ENCODE measurements around the gene PFKP.

PFKP gene

DNA sequence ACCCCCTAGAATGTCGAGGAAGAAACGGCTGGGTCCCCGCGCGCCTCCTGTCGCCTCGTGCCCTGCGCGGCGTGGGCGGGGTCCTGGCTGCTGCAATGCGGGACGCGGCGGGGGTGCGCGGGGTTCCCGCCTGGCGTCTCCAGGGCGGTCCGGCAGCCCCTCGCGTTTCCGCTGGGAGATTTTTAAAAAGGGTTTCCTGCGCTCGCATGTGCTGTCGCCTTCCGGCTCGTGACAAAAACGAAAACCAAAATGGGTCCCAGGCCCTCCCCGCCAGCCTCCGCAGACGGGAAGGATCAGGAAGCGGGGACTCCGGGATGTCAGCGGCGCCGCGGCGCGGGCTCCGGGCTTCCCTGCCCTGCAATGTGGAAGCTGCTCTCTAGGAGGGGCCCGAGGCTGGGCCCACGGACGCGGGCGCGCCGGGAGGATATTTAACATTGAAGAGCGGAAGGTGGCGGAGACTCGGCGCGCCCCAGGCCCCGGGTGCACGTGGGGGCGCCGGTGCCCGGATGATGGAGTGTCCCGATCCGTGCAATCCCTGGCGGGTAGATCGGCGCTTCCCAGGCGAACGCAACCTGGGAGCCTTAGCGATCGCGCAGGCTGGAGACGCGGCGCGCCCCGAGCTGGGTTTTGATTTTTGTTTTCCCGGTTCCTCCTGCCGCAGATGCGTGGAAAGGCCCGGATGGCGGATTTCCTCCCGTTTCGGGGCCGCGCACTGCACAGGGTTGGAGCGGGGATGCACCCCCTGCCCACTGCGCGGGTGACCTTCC, 1.0 kb downstream of the PFKP start:
- in situ Hi-C loops (cut with MboI; ENCODE audit: low sequenced_read_pairs): no loop called here

DNA sequence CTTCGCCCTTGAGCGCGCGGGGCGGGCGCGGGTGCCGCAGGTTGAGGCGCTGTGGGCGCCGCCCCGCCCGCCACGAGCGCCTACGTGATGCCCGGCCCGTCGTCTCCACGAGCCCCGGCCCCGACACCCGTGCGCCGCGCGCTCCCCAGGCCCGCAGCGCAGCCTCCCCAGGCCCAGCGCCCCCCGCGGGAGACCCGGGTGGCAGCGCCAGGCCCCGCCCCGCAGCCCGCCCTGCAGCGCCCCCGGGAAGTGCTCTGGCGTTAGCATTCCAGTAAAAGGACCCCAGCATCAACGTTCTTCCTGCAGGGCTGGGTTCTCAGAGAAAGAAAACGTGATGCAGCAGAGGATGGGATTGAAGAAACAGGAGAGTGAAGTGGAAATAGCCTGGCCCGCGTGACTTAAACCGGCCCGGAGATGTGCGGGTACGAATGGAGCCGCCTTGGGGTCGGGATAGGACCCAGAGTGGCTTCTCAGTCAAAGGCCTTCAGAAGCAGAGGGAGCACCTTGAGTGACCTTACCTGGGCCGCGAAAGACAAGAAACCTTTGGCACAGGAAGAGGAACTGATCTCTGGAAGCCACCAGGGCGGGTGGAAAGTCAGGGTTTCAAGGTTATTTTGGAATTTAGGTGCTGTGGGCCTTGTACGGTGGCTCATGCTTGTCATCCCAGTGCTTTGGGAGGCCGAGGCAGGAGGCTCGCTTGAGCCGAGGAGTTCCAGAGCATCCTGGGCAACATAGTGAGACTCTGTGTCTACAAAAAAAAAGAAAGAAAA, 1.8 kb downstream of the PFKP start:
- in situ Hi-C loops (cut with MboI; ENCODE audit: low sequenced_read_pairs): no loop called here

DNA sequence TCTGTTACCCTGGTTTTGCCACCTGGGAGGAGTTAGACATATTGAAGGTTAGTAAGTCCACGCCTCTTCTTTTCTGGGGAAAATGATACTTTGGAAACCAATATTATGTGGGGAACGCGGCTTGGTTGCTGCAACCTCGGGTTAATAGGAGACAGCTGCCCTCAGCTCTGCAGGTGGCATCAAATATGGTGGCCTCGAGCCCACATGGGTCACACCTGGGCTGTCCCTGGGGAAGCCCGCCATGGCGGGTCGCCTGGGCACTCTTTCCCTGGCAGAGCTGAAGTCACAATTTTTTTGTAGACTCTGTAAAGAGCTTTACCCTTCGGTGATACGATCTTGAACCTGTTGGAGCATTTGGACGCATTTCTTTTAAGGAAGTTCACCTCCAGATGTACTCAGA, 2.5 kb downstream of the PFKP start:
- in situ Hi-C loops (cut with MboI; ENCODE audit: low sequenced_read_pairs): no loop called here

DNA sequence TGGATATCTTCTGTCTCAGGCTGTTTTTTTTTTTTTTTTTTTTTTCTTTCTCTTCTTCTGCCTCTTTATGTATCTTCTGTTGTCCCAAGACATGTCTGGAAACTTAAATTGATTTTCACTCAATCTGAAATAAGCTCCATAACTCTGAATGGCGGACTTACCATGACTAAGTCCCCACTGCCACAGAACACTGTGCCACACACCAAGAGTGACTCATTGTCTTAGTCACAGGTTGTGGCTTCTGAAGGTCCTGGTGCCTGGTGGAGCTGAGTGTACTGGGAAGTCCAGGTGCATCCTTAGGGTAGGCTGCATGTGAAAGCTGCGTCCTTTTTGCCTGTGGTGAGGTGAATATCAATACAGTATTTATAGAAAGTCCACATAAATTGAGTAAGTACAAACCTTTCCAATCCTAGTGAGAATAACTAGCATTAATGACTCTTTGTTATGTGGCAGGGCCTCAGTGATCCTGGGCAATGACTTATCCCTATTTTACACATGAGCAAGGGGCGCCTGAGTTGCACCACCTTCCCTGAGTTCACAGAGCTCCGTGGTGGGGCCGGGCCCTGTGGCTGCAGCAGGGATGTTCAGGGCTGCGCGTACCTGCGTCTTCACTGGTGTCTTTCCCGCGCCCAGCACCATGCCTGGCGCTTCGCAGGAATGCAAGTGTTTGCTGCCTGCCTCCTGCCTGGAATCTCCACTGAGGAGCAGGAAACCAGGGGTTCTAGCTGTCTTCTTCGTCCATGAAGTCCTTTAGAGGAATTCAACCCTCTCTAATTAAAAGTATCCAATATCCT, 4.3 kb downstream of the PFKP start:
- in situ Hi-C loops (cut with MboI; ENCODE audit: low sequenced_read_pairs): no loop called here

DNA sequence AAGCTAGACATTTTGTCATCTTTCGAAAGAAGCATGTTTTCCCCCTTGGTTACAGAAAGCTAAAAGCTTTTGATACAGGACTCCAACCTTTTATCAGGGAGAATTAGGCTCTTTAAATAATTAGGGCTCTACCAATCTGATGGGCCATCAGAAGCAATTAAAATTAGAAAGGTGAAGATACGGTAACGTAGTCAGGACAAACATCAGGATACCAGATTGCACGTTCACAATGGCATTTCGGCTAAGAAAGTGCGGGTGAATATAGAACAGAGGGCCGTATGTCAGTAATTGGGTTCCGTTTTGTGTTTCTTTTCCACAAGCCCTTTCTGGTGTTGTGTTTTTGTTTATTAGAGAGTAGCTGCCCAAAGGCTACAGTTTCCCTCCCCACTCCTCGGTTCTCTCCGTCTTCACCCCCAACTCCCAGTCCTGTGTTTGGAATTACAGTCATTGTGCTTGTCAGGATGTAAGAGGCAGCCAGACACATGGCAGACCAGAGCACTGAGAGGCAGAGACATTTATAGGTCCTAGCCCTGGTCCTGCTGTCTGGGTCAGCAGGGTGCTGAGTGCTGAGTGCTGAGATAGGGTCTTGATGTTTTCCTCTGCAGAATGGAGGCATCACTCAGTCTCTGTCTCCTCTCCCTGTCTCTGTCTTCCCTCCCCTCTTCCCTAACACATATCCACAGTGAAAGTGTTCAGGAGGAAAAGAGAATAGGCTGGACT, 5.5 kb downstream of the PFKP start:
- in situ Hi-C loops (cut with MboI; ENCODE audit: low sequenced_read_pairs): no loop called here

DNA sequence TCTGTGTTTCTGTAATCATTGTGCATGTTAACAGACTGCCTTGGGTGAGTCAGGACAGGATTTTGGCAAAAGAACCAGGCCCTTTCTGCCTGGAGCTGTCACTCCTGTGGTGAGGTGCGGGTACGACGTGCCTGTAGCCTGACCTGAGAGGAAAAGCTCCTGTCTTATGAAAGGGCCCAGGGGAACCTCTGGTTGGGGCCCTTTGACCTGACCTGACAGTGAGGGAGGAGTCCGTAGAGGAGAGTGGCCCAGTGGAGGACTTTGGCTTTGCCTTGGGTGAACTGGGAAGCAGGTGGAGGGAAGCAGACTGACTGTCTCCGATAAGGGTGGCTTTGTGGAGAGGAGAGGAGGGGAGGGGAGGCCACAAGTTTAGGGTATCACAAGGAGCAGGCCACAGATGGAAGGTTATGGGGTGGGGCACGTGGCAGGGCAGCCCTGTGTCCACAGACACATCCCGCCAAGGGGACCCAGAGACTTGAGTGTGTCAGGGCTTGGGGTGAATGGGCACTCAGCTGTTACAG, 6.9 kb downstream of the PFKP start:
- in situ Hi-C loops (cut with MboI; ENCODE audit: low sequenced_read_pairs): no loop called here

DNA sequence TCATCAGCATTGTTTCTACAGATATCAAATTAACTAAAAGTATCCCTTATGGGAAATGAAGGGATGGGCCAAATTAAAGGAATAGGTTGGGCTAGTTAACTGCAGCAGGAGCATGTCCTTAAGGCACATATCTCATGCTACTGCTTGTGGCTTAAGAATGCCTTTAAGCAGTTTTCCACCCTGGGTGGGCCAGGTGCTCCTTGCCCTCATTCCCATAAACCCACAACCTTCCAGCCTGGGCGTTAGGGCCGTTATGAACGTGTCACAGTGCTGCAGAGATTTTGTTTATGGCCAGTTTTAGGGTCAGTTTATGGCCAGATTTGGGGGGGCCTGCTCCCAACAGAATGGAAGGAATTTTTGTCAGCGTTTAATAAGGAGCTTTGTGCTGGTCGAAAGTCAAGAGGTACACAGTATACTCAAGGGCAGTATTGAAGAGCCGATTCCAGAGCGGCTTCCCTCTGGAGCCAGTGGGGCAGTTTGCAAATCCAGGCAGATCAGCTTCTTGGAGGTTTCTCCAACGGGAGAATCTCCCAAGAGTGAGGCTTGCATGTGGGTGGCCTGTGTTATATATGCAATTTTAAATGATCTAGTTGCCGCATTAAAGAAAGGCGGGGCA, 7.7 kb downstream of the PFKP start:
- in situ Hi-C loops (cut with MboI; ENCODE audit: low sequenced_read_pairs): no loop called here

DNA sequence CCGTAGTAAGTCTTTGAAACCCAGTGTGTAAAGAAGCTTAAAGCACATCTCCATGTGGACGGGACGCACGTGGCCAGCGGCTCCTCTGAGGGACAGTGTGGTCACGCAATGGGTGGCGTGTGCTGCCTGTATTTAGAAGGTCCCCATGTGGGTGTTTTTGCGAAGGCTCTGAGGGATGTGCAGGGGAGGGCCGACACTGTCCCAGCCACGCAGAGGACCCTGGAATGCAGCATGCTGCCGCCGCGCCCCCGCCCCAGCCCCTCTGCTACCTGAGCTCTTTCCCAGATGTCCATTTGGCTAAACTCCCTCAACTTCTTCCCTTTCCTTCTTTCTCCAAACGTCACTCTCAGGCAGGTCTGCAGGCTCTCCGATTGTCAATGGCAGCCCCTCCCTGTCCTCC, 8.8 kb downstream of the PFKP start:
- in situ Hi-C loops (cut with MboI; ENCODE audit: low sequenced_read_pairs): no loop called here

DNA sequence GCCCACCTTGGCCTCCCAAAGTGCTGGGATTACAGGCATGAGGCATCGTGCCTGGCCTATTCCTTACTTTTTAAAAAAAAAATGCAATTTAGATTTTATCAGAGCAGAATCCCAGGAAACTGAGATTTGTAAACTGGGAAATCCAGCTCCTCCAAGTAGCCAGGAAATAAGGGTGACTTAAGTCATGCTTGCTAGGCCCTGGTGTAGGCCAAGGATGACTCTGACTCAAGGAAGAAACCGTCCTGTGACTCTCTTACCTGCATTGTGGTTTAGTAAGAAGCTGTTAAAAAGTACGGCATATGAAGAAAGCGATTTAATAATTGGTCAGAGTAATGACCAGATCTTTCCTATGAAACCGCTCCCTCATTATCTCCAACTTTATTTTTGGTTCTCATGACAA, 10.2 kb downstream of the PFKP start:
- in situ Hi-C loops (cut with MboI; ENCODE audit: low sequenced_read_pairs): no loop called here

DNA sequence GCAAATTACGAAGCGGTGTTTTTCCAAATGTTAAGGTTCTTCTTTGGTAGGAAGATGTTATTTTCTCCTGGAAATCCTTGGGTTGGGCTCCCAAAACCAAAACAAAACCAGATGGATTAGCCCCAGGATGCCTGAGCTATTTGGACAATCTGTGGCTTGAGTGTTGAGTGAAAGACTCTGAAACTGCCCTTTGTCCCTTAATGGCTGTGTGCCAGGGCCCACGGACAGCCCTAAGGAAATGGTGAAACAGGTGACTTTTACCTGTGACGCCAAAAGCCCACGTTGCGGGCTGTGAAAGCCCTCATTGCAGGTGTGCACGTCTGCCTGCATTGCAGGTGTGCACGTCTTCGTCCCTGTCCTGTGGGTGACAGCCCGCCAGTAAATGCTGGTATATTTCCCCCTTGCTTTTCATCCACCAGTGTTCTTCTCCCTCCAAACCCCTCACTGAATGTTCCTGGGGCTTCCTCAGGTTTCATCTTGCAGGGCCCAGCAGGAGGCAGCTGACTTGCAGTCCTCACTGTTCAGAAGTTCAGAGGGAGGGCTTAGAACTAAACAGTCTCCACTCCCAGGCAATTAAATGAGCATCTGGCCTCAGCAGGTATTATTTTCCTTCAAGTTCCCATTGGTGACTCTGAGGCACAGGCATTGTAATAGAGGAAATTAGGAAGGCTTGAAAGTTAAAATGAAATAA, 10.7 kb downstream of the PFKP start:
- in situ Hi-C loops (cut with MboI; ENCODE audit: low sequenced_read_pairs): no loop called here

DNA sequence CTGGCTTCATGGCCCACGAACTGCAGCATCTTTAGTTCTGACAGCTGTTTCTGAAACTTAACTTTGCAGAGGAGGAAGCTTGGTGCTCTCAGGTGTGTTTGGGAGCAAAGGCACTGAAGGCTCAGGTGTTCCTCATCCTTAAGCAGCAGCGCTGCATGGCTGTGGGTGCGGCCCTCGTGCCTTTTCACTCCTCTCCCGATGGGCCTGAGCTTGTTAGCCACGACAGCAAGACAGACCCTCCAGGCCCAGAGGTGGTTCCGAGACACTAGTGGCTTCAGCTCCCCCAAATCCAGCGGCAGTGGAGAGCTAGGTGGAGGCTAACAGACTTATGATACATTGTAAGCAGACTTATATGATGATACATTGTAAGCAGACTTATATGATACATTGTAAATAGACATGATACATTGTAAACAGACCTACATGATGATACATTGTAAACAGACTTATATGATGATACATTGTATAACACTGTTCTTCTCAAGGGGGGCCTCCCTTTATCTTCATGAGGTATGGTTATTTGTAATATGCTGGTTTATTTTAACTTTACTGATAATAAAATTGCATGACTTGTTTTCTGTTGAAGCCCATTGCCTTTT, 14.1 kb downstream of the PFKP start:
- in situ Hi-C loops (cut with MboI; ENCODE audit: low sequenced_read_pairs): no loop called here

DNA sequence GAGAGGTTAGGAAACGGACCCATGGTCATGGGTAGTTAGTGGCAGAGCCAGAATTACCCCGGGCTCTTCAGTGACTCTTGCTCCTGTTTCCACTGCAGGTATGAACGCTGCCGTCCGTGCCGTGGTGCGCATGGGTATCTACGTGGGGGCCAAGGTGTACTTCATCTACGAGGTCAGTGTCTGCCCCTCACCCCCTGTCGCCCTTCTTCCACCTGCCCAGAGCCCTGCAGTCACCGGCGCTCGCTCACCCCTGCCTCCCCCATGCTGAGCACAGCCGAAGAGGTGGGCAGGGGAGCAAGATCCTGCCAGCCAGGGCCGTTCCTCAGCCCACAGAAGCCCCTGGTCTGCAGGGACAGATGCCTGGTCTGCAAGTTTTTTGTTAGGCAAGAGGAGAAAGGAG, 14.9 kb downstream of the PFKP start:
- in situ Hi-C loops (cut with MboI; ENCODE audit: low sequenced_read_pairs): no loop called here

DNA sequence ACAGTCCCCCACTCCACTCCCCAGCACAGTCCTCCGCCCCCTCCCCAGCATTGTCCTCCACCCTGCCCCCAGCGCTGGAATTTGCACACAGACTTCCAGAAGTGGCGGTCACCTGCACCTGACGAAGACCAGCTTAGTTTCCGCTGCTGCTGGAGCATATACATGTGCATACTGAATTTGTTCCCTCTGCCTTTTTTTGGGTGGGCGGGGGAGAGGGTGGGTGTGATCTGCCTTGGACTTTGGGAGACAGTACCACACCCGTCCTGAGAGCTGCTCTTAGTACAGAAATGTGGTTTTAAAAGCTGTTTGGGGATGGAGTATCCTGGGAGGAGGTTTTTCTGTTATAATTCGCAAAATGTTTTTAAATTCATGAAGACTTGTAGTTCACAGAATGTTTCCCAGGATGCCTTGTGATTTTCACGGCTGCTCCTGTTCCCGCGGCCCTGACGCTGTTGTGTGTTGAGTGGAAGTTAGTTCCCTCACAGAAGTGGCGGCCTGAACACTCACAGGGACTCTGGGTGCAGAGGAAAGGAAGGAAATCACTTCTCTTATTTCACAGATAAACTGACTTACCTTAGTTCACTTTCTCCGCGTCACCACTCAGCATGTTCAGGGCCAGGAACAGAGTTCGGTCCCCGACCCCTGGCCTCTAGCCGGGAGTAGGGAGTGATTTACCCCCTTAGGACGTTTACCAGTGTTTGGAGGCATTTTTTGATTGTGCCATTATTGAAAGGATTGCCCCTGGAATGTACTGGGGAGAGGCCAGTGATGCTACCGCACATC, 18.6 kb downstream of the PFKP start:
- in situ Hi-C loops (cut with MboI; ENCODE audit: low sequenced_read_pairs): no loop called here

DNA sequence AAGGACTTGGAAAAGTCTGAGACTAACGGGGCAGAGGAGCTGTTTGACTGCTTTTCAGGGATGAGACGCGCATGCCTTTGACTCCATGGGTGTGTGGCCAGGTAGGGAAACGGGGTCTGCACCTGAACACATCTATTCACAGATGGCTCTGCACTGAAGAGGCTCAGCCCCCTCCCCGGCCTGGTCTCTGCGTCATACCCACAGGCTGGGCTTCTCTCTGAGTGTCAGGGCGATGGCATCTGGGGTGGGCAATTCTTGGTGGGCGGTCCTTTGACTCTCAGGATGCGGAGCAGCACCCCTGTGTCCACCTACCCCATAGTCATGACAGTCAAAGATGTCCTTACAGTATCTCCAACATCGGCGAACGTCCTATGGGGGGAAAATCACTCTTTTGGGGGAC, 23.0 kb downstream of the PFKP start:
- in situ Hi-C loops (cut with MboI; ENCODE audit: low sequenced_read_pairs): no loop called here

DNA sequence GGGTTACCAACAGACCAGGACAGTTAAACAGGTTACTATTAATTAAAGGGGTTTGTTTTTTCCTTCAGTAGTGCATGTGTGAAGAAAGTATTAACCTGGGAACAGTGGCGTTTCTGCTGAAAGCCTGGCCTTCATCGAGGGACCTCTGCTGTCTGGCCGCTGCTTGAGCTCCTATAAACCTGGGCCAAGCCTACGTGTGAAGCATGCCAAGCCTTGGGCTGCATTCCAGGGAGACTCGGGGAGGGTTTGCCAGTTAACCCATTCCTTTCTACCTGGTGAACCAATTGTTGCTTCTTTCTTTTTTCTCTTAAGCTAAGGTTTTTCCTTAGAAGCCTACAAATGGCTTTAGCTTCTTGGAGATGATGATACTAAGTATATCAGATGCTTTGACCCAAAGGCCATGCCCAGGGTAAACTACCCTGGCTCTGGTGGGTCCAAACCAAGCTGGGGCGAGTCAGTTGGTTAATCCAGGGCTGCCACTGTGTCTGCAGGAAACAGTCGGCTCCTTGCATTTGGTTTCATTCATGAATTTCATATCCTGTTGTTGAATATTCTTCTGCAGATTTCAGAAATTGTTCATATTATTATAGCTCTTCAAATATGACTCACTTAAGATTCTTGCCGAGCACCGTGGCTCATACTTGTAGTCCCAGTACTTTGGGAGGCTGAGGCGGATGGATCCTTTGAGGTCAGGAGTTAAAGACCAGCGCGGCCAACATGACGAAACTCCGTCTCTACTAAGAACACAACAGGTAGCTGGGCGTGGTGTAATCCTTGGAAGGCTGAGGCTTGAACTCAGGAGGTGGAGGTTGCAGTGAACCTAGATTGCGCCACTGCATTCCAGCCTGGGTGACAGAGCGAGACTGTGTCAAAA, 23.8 kb downstream of the PFKP start:
- in situ Hi-C loops (cut with MboI; ENCODE audit: low sequenced_read_pairs): no loop called here

DNA sequence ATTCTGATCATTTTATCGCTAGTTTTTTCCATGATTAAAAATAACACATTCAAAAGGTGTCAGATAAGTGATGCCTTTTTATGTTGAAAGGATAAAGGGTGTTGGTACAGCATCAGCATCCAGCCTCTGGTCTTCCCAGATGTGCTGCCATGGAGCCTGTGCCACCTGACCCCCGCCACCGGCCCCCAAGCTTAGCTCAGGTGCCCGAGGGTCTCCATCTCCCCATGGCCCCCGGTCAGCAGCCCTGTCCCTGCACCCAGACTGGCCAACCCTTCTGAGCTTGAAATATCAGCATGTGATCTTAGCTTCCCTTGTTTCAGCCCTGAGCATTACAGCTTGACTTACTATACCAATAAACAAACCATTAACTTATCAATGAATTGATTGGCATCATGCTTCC, 24.6 kb downstream of the PFKP start:
- in situ Hi-C loops (cut with MboI; ENCODE audit: low sequenced_read_pairs): no loop called here

DNA sequence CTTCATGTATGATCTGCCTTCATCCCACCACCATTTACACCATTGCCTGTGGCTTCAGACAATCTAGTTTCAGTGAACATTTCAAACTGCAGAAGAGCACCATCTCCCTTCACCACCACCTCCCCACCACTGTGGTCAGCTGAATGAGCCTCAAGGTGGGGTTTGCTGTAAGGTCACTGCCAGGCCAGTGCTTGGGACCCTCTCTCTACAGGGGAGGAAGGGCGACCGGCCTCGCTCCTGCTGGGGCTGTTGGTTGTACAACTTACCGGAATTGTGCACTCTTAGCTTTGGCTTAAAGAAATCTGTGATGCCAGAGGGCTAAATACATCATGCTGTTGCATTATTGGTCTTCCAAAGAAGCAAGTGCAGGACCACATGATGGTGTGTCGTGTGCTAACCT, 26.6 kb downstream of the PFKP start:
- in situ Hi-C loops (cut with MboI; ENCODE audit: low sequenced_read_pairs): no loop called here

DNA sequence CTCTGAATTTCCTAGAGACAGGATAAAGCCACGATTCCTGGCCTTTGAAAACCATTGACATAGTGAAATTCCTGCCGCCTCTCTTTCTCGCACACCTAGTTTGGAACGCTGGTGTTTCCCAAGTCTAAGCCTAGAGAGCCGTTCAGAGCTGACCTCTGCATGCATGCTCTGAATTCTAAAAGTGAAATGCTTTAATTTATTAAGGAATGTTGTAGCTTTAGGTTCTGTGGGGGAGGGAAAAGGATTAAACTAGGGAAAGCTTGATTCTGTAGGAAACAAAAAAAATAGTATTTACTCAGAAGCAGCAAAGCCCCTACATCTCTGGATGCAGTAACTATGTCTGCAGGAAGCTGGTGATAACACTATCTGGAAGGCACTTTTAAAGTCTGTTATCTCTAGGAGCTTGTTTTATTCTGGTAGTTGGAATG, 27.3 kb downstream of the PFKP start:
- in situ Hi-C loops (cut with MboI; ENCODE audit: low sequenced_read_pairs): no loop called here
